Vagina (tissue), 2 donors: Measurements from ENCODE around the gene CGRRF1.

Experiments used
- CTCF ChIP-seq, 3 experiments: fragments of 450-650 bp in 2 of 3; fragments of 200-600 bp in 1 of 3; sonication (generic) in 1 of 3; IDR thresholded peaks; one replicate each; pipeline ENCODE4 v1.5.1; 2017 to 2019; ENCODE audit warnings: antibody characterized with exemption in 3 of 3, mild to moderate bottlenecking in 2 of 3, moderate library complexity in 2 of 3
- POLR2A ChIP-seq, 2 donors: fragments of 450-650 bp; IDR thresholded peaks; one replicate each; pipeline ENCODE4 v1.6.1; 2017; ENCODE audit warnings: antibody characterized with exemption in 2 of 2, mild to moderate bottlenecking in 2 of 2, moderate library complexity in 2 of 2

- TF ChIP-seq POLR2A (IDR thresholded peaks at IDR 0.05) (no peak), CTCF (IDR thresholded peaks at IDR 0.05) (no peak)
Measured at GRCh38 chr14:54512393-54512792, 2.7 kb downstream of the CGRRF1 start.
